SK-N-MC (cell line): Measurements from ENCODE around the gene TXNDC9.
"Not testable (repeated sequence)": the region's sequence is repeated elsewhere in the genome, so short reads cannot be mapped to it uniquely, and the experiment has no call there.

Source experiments
- DNase-seq: peaks from one replicate; pipeline ENCODE4 v3.0.0-alpha.2; 2011; ENCODE audit warnings: low read depth, low spot score
- H3K27ac ChIP-seq: fragments of 200-600 bp; sonication (generic); 2 replicates; pipeline ENCODE4 v1.5.1; 2016; ENCODE audit warnings: mixed run types
- H3K36me3 ChIP-seq: fragments of 200-600 bp; sonication (generic); 2 replicates; pipeline ENCODE4 v1.6.1; 2017; ENCODE audit warnings: antibody characterized with exemption, low read length, mixed read lengths; ENCODE audit not compliant: insufficient read depth
- H3K4me3 ChIP-seq: fragments of 200-600 bp; sonication (generic); 2 replicates; pipeline ENCODE4 v1.5.1; 2016
- H3K9ac ChIP-seq: fragments of 200-600 bp; sonication (generic); 2 replicates; pipeline ENCODE4 v1.8.0; 2017; ENCODE audit warnings: mixed run types, mixed read lengths; ENCODE audit not compliant: insufficient read length
- H3K9me3 ChIP-seq: fragments of 200-600 bp; sonication (generic); 2 replicates; pipeline ENCODE4 v1.6.1; 2017; ENCODE audit warnings: low read depth, mild to moderate bottlenecking, antibody characterized with exemption, low read length, moderate library complexity, mixed read lengths
- EZH2 ChIP-seq: fragments of 200-600 bp; sonication (generic); IDR thresholded peaks from one replicate; pipeline ENCODE4 v1.6.1; 2017; ENCODE audit warnings: antibody characterized with exemption
- FOXP2 ChIP-seq: optimal IDR thresholded peaks from 2 replicates; pipeline ENCODE3; 2011; ENCODE audit warnings: mild to moderate bottlenecking, moderate library complexity; ENCODE audit not compliant: insufficient read depth; ENCODE audit errors: extremely low read length, control extremely low read depth
- POLR2AphosphoS5 ChIP-seq: IDR thresholded peaks from 2 replicates; pipeline ENCODE4 v1.6.1; 2012; ENCODE audit warnings: mild to moderate bottlenecking, low read depth, low read length, borderline replicate concordance

Gene TXNDC9

DNA sequence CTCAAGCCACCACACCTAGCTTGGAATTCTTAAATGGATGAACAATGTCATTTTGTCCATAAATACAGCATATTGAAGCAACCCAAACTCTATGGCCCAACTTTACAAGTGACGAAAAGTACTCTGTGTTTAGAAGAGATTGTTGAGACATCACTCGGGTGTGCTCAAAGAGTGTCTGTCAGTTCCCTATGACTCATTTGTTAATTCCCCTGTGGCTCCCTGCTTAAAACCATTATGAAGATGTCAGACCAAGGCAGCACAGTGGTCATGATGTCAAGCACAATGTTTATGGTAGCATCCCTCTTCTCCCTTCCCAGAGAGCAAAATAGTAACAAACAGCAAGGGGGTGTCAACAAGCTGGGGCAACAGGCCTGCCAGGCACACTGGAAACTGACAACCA lies 38.1 kb downstream of the TXNDC9 start:
- no peak for DNase-seq
- Histone ChIP-seq H3K36me3 (no peaks in the 10 kb centered on the region), H3K4me3 (no peak overlapping the region), H3K9me3 (no peaks in the 10 kb centered on the region), H3K27ac (no peak overlapping the region), H3K9ac (no peak overlapping the region)
- no peak for TF ChIP-seq EZH2
- TF ChIP-seq FOXP2, result no peak
- no peak for TF ChIP-seq POLR2AphosphoS5

DNA sequence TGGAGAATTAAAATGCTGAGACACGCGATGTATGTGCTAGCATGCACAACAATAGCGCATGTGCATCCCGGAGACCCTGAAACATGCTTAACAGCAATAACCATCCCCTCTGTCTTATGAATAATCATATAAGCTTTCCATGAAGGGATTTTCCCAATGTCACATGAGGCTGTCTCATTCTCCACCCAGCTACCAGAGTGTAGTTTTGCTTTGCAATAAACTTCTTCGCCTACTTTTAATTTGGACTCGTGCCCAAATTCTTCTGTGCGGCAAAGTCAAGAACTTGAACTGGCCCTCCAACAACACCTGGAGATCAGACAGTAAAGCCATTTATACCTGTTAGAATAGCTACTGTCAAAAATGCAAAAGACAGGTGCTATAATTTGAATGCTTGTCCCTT lies 50.6 kb downstream of the TXNDC9 start:
- Histone ChIP-seq H3K9ac (no peak overlapping the region), H3K9me3 (no peaks in the 10 kb centered on the region), H3K4me3 (no peak overlapping the region), H3K27ac (no peak overlapping the region), H3K36me3 (no peaks in the 10 kb centered on the region)
- DNase-seq, result no peak
- no peak for TF ChIP-seq POLR2AphosphoS5
- no peak for TF ChIP-seq EZH2
- TF ChIP-seq FOXP2, result no peak

DNA sequence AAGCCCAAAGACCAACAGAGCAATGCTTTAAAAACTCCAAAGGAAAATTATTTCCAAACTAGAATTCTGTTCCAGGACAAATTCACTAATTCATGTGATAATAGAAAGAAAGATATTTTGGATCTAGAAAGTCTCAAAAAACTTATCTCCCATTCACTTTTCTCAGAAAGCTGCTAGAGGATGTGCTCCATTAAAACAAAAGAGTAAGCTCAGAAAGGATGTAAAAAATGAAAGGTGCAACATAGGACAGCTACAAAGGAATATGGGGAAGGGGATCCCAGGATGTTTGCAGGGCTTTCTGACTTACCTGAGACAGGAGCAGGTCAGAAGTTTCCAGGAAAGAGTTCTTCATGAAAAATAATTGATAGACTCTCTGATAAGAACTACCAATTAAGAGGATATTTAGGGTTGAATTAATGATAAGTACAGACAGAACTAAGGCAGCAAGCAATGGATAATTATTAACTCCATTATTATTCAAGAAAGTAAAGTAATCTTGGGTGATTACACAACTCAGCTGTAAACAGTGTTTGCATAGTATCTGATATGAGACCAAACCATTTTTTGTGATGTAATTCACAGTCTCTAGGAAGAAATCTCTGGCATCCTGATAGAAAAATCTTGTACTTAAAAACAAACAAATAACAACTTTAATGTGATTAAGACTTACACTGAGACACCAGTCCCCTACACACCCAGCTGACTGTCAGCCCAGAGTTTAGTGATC lies 56.0 kb downstream of the TXNDC9 start:
- H3K4me3 ChIP-seq, result no peak overlapping the region
- TF ChIP-seq EZH2 (no peak), POLR2AphosphoS5 (no peak), FOXP2 (no peak)

DNA sequence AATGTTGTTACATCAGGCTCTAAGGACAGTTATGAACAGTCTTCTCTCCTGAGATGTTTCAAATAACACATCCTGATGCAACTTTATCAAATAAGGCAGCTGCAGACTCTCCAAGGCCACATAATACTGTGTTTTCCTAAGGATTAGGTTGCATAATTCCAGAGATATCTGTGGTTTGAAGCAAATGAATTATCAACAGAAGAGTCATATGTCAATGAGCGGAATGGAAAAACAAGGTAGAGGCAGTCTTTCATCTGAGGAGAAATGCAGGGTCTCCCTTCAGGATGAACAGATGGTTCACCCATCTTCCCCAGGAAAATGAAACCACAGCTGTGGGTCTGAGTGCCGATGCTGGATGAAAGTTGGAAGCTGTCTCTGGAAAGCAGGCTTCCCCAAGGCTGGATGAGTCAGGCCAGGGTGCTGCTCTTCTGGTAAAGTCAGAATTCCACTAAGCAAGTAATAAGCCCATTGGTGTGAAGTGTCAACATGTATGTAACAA lies 57.3 kb downstream of the TXNDC9 start:
- DNase-seq, result no peak
- H3K27ac ChIP-seq, result no peak overlapping the region
- TF ChIP-seq EZH2, result no peak
- TF ChIP-seq POLR2AphosphoS5, result no peak
- no peak for TF ChIP-seq FOXP2

More for the DNA sequence above, 56.0 kb downstream of the TXNDC9 start:
- no peaks in the 10 kb centered on the region for H3K9me3 ChIP-seq
- H3K27ac ChIP-seq, result no peak overlapping the region
- DNase-seq, result no peak
- no peak overlapping the region for H3K9ac ChIP-seq
- H3K36me3 ChIP-seq, result no peaks in the 10 kb centered on the region

DNA sequence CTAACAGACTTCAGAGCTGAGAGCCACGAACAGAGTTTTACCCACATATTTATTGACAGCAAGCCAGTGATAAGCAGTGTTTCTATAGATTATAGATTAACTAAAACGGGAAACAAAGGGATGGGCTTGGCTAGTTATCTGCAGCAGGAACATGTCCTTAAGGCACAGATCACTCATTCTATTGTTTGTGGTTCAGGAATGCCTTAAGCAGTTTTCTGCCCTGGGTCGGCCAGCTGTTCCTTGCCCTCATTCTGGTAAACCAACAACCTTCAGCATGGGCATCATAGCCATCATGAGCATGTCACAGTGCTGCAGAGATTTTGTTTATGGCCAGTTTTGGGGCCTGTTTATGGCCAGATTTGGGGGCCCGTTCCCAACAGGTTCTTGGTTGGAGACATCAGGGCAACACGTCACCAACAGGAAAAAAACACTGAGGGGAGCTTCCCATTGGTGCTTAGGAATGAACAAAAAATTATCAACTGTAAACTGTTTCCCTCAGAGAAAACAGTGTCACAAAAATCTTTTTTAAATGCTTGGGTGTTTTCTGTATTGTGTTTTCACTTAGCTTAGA lies 57.9 kb downstream of the TXNDC9 start:
- H3K27ac ChIP-seq, H3K36me3 ChIP-seq, H3K9me3 ChIP-seq, DNase-seq, H3K9ac ChIP-seq, H3K4me3 ChIP-seq: not testable (repeated sequence)

More for the DNA sequence above, 57.3 kb downstream of the TXNDC9 start:
- no peak overlapping the region for H3K4me3 ChIP-seq
- no peaks in the 10 kb centered on the region for H3K9me3 ChIP-seq
- H3K36me3 ChIP-seq, result no peaks in the 10 kb centered on the region
- no peak overlapping the region for H3K9ac ChIP-seq

DNA sequence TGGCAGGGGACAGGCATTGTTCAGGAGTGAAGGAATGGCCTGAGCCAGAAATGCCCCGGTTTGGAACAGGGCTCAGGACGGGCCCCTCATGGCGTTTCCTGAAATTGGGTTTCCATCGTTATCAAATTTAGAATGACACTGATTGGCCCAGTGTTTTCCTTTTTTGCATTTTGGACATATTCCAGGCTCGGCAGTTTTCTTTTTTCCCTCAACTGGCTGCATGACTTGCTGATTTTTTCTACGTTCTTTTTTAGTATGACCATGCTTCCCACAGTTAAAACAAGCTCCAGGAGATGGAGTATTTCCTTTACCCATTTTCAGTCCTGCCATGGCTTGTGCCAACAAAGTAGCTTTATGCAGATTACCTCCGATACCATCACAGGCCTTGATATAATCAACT lies 60.3 kb downstream of the TXNDC9 start:
- DNase-seq, result no peak
- Histone ChIP-seq H3K4me3 (no peak overlapping the region), H3K9me3 (no peaks in the 10 kb centered on the region), H3K36me3 (no peaks in the 10 kb centered on the region), H3K27ac (no peak overlapping the region), H3K9ac (no peak overlapping the region)
- TF ChIP-seq EZH2, result no peak
- no peak for TF ChIP-seq POLR2AphosphoS5
- no peak for TF ChIP-seq FOXP2
